ENCODE results near the gene LUC7L. TPM values are rescaled to one million over a fixed set of nuclear protein-coding genes. Genes with fewer than 3 reads are reported as not detected.

Gene LUC7L
- total RNA-seq, 6 donors from 2014 or later: 57.9 to 394 (median 108) TPM

DNA sequence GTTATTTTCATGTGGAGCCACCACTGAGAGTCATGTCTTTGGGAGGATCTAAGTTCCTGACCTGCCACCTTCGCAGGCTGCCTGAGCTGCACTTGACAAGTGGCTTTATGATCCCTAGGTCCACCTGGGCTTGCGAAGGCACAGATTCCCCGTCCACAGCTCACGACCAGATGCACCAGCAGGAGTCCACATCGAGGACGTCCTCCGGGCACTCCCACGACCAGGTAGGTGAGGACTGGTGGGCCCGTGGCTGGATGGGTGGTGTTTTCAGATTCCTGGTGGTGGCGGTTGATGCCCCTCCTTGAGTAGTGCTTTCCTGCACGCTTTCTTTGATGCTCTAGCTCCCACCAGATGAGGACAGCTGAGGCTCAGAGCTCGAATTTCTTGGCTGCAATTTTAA lies 20.2 kb upstream of the LUC7L start:
- no peak for ATAC-seq (ENCODE audit: low FRiP score in 2 of 2)
- Histone ChIP-seq H3K36me3 (peaks cover 0 to 26% (median 6%) of the 10 kb centered on the region in 4 donors), H3K4me3 (no peak overlapping the region), H3K4me1 (peaks cover 0 to 8% (median 0%) of the 10 kb centered on the region in 4 donors), H3K27ac (no peak overlapping the region), H3K27me3 (no peaks in the 10 kb centered on the region), H3K9me3 (no peaks in the 10 kb centered on the region)
- TF ChIP-seq POLR2A (IDR thresholded peaks at IDR 0.05) (no peak), POLR2AphosphoS5 (IDR thresholded peaks at IDR 0.05) (no peak), EP300 (IDR thresholded peaks at IDR 0.05) (no peak)
- TF ChIP-seq, protein P1, sequence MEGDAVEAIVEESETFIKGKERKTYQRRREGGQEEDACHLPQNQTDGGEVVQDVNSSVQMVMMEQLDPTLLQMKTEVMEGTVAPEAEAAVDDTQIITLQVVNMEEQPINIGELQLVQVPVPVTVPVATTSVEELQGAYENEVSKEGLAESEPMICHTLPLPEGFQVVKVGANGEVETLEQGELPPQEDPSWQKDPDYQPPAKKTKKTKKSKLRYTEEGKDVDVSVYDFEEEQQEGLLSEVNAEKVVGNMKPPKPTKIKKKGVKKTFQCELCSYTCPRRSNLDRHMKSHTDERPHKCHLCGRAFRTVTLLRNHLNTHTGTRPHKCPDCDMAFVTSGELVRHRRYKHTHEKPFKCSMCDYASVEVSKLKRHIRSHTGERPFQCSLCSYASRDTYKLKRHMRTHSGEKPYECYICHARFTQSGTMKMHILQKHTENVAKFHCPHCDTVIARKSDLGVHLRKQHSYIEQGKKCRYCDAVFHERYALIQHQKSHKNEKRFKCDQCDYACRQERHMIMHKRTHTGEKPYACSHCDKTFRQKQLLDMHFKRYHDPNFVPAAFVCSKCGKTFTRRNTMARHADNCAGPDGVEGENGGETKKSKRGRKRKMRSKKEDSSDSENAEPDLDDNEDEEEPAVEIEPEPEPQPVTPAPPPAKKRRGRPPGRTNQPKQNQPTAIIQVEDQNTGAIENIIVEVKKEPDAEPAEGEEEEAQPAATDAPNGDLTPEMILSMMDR (IDR thresholded peaks at IDR 0.05): no peak
- no peak for DNase-seq
- WGBS, 2 donors: 88 to 93% methylated on average over 11 to 12 of the region's 12 CpGs

DNA sequence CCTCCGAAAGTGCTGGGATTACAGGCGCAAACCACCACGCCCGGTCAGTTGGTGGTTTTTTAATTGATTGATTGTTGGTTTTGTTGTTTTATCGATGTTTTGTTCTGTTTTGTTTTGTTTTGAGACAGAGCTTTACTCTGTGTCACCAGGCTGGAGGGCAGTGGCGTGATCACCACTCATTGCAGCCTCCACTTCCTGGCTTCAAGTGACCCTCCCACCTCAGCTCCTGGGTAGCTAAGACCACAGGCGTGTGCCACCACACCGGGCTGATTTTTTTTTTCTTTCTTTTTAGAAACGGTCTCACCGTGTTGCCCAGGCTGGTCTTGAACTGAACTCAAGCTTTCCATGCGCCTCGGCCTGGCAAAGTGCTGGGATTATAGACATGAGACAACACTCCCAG lies 17.8 kb upstream of the LUC7L start:
- Histone ChIP-seq H3K4me1 (peaks cover 0 to 2% (median 0%) of the 10 kb centered on the region in 4 donors), H3K27ac (no peak overlapping the region), H3K36me3 (peaks cover 0 to 18% (median 6%) of the 10 kb centered on the region in 4 donors), H3K4me3 (no peak overlapping the region), H3K9me3 (no peaks in the 10 kb centered on the region), H3K27me3 (no peaks in the 10 kb centered on the region)
- DNase-seq (no peak), ATAC-seq (ENCODE audit: low FRiP score in 2 of 2) (no peak)
- TF ChIP-seq, protein P1 (IDR thresholded peaks at IDR 0.05): no peak
- TF ChIP-seq EP300 (IDR thresholded peaks at IDR 0.05): no peak
- WGBS, 2 donors: 93 to 95% methylated on average over 12 of the region's 12 CpGs

DNA sequence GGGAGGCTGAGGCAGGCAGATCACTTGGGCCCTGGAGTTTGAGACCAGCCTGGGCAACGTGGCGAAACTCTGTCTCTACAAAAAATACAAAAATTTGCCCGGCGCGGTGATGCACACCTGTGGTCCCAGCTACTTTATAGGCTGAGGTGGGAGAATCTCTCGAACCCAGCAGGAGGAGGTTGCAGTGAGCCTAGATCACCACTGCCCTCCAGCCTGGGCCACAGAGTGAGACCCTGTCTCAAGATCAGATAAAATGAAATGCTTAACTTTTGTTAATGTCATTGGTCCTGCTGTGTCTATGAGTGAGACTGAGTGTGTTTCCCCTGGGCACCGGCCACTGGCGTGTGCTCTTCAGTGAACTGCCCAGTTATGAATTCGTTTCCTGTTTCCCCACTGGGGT lies 15.9 kb upstream of the LUC7L start:
- Histone ChIP-seq H3K36me3 (peaks cover 0 to 6% (median 0%) of the 10 kb centered on the region in 4 donors), H3K27me3 (no peaks in the 10 kb centered on the region), H3K4me3 (no peak overlapping the region), H3K9me3 (no peaks in the 10 kb centered on the region), H3K27ac (no peak overlapping the region), H3K4me1 (peaks cover 0 to 18% (median 0%) of the 10 kb centered on the region in 4 donors)
- TF ChIP-seq POLR2A (IDR thresholded peaks at IDR 0.05) (no peak), POLR2AphosphoS5 (IDR thresholded peaks at IDR 0.05) (no peak), EP300 (IDR thresholded peaks at IDR 0.05) (no peak)
- TF ChIP-seq, protein P1 (IDR thresholded peaks at IDR 0.05): no peak
- WGBS, 2 donors: 89 to 91% methylated on average over 9 of the region's 9 CpGs
- no peak for ATAC-seq (ENCODE audit: low FRiP score in 2 of 2)
- DNase-seq: no peak

DNA sequence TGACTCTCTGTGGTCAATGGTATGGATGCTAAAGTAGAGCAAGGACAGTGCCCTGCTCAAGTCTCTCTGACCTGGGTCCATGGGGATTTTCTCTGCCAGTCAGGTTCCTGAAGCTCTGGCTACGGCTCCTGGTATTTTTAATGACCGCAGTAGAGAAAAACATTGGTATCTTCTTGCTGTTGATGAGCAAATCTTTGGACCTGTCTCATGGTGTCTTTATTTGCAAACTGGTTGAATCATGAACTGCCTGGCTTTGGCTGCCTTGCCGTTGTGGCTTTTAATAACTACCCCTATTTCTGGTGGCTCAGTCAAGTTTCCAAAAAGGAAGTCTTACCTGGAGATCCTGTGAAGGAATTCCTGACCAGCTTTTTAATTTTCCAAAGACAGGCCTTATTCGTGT lies 14.1 kb upstream of the LUC7L start:
- Histone ChIP-seq H3K27ac (no peak overlapping the region), H3K36me3 (no peaks in the 10 kb centered on the region), H3K4me3 (no peak overlapping the region), H3K27me3 (no peaks in the 10 kb centered on the region), H3K9me3 (no peaks in the 10 kb centered on the region), H3K4me1 (peaks cover 0 to 24% (median 0%) of the 10 kb centered on the region in 4 donors)
- ATAC-seq (ENCODE audit: low FRiP score in 2 of 2) (no peak), DNase-seq (no peak)
- TF ChIP-seq, protein P1 (IDR thresholded peaks at IDR 0.05): no peak
- TF ChIP-seq POLR2A (IDR thresholded peaks at IDR 0.05): no peak
- no peak for TF ChIP-seq POLR2AphosphoS5 (IDR thresholded peaks at IDR 0.05)
- TF ChIP-seq EP300 (IDR thresholded peaks at IDR 0.05): no peak
- 92 to 97% methylated on average over 4 of the region's 4 CpGs for WGBS, 2 donors

DNA sequence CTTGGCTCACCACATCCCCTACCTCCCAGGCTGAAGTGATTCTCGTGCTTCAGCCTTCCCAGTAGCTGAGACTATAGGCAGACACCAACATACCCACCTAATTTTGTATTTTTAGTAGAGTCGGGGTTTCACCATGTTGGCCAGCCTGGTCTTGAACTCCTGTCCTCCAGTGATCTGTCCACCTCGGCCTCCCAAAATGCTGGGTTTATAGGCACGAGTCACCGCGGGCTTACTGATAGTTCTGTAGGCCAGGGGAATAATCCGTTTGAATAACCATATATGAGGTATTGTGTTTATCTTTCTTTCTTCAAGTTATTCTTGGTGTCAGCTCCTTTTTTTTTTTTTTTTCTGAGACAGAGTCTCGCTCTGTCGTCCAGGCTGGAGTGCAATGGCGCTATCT lies 13.0 kb upstream of the LUC7L start:
- no peak overlapping the region for H3K4me3 ChIP-seq
- DNase-seq (no peak), ATAC-seq (ENCODE audit: low FRiP score in 2 of 2) (no peak)
- H3K4me1 ChIP-seq: peaks cover 0 to 24% (median 0%) of the 10 kb centered on the region in 4 donors
- TF ChIP-seq POLR2AphosphoS5 (IDR thresholded peaks at IDR 0.05) (no peak), POLR2A (IDR thresholded peaks at IDR 0.05) (no peak), EP300 (IDR thresholded peaks at IDR 0.05) (no peak)
- TF ChIP-seq, protein P1 (IDR thresholded peaks at IDR 0.05): no peak
- H3K27ac ChIP-seq: no peak overlapping the region
- no peaks in the 10 kb centered on the region for H3K9me3 ChIP-seq
- WGBS, 2 donors: 85 to 87% methylated on average over 10 of the region's 10 CpGs
- H3K36me3 ChIP-seq: no peaks in the 10 kb centered on the region
- H3K27me3 ChIP-seq: no peaks in the 10 kb centered on the region

Measured in upper lobe of left lung (tissue), 6 donors.